Measurements from ENCODE around the gene MYH4.

The MYH4 gene

DNA sequence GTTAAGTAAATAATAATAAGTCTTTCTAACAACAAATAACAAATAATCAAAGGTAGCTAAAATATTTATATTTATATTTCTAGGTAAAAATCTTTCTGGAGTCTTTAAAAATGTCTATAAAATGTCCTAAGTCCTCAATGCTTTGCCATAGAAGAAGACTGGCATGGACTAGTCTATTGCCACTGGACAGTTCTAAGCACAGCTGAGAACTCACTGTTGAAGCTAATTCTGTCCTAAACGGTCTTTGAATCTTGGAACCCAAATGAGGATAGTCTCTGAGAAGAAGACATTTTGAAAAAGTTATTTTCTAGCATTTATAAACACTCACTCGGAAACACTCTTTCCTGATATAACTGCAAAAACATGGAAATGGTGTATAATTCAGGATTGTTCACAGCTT, 48.1 kb downstream of the MYH4 start:
- FAIRE-seq, result no peak

- FAIRE-seq, result no peak
Measured at GRCh38 chr17:10420811-10421210, 48.5 kb downstream of the MYH4 start.

GRCh38 chr17:10417431-10417830, 51.9 kb downstream of the MYH4 start:
- FAIRE-seq, result no peak

GRCh38 chr17:10415161-10415560, 54.2 kb downstream of the MYH4 start:
- FAIRE-seq, result no peak

- no peak for FAIRE-seq
Measured at GRCh38 chr17:10403589-10403988, 65.8 kb downstream of the MYH4 start.

DNA sequence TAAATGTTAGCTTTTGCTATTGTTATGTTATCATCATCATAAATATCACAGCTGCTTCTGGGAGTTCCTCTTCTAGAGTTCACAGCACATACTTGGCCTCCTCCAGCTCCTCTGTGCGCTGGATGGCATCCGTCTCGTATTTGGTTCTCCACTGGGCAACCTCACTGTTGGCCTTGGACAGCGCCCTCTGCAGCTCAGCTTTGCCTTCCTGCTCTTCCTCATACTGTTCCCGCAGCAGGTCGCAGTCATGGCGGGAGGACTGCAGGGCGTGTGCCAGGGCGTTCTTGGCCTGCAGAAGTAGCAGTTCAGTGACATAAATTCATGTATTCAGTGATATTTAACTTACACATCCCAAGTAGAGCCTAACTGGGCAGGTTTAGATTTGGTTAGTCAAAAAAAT, 71.0 kb downstream of the MYH4 start:
- FAIRE-seq, result no peak

- no peak for FAIRE-seq
Measured at GRCh38 chr17:10396524-10397163, 72.7 kb downstream of the MYH4 start.

- no peak for FAIRE-seq
Measured at GRCh38 chr17:10394201-10394887, 75.0 kb downstream of the MYH4 start.
